ENCODE measurements around the gene ZNF512B.
"Not testable (repeated sequence)": the region's sequence is repeated elsewhere in the genome, so short reads cannot be mapped to it uniquely, and the experiment has no call there.

ZNF512B gene

DNA sequence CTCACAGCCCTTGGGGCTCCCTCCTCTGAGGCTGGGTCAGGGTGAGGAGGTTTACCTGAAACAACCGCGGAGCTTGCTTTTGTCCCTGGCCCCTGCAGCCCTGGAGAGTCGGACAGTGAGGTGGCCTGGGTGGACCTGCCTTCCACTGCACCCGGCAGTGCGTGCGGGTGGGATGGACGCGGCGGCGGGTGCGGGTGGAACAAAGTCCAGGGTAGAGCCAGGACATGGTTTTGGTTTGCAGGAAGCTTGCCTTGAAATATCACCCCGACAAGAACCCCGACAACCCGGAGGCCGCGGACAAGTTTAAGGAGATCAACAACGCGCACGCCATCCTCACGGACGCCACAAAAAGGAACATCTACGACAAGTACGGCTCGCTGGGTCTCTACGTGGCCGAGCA is 40.7 kb downstream of the ZNF512B start:
- DNase-seq: no peak

DNA sequence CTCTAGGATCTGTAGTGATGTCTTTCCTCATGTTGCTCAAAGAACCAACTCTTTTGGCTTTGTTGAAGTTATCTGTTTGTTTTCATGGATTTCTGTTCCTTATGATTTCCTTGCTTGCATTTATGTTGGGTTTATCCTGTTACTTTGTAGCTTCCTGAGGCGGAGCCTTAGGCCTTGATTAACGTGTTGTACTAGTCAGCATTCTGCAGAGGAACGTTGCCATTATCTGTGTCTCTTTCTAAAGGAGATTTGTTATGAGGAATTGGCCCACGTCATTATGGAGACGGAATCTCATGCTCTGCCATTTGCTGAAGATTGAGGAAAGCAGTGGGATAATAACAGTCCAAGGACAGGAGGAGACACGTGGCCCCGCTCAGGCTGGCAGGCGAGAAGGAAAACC is 43.4 kb downstream of the ZNF512B start:
- DNase-seq: no peak

DNA sequence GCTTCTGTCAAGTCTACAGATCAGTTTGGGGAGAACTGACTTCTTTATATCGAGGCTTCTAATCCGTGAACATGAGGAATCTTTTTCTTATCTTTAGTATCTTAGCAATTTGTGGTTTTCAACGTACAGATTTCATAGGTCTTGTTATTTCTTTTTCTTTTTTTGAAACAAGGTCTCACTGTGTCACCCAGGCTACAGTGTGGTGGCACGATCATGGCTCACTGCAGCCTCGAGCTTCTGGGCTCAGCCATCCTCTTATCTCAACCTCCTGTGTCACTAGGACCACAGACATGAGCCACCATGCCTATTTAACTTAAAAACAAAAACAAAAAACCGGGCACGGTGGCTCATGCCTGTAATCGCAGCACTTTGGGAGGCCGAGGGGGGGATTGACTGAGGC is 45.5 kb downstream of the ZNF512B start:
- DNase-seq: no peak

DNA sequence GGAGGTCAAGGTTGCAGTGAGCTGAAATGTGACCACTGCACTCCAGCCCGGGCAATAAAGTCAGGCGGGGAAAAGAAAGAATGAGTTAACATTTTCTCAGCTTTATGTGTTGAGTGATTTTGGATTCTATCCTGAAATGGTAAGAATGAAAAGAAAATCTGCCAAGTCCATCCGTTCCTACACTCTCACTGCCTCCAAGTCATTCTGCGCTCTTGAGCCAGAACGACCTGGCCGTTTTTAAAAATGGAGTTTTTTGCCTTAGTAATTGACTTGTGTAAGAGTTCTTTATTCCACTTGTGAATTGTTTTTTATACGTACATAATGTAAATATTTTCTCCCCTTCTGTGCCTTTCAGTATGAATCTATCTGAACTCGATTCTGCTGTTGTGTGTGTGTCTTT is 46.1 kb downstream of the ZNF512B start:
- no peak for DNase-seq

DNA sequence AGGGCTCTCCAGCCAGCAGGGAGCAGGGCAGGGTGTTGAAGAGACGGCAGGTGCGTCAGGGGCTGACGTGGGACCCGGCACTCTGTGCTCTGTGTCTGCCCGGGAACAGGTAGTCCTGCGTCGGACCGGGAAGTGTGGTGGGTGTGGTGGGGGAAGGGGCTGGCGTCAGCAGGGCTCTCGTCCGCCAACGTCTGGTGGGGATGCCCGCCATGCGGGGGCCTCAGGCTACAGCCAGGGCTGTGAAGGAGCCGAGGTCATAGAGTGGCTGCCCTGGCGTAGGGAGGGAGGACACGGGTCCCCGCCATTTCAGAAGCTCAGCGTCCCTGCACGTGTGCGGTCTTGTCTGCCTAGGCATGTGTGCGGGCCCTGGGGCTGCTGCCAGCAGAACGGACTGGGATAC is 49.5 kb downstream of the ZNF512B start:
- no peak for DNase-seq

DNA sequence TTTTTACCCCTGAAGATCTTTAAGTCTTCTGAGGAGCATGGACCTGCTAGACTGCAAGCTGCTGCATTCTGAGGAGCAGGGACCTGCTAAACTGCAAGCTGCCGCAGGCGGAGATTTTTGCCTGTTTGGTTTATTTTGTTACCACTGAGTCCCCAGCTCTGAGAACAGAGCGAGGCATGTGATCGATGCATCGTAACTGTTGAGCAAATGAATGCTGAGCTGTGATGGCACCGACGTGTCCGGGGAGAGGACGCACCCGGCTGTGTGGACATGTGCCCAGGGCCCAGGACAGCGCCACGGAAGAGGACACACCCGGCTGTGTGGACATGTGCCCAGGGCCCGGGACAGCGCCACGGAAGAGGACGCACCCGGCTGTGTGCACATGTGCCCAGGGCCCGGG is 50.6 kb downstream of the ZNF512B start:
- DNase-seq: no peak

DNA sequence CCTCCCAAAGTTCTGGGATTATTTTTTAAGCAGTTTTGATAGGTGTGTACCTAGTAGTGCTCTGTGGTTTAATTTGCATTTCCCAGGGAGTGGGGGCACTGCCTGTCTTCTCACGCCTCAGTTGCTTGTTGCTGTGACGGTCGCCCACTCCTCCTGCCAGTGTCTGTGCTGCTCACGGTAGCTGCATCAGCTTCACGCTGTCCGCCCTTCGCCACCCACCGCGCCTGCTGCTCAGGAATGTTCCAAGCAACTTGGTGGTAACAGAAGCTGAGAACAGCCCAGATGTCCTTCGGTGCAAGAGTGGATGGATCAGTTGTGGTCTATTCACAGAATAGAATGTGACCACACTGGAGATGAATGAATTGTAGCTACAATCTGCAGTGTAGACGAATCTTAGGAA is 51.9 kb downstream of the ZNF512B start:
- DNase-seq: no peak

DNA sequence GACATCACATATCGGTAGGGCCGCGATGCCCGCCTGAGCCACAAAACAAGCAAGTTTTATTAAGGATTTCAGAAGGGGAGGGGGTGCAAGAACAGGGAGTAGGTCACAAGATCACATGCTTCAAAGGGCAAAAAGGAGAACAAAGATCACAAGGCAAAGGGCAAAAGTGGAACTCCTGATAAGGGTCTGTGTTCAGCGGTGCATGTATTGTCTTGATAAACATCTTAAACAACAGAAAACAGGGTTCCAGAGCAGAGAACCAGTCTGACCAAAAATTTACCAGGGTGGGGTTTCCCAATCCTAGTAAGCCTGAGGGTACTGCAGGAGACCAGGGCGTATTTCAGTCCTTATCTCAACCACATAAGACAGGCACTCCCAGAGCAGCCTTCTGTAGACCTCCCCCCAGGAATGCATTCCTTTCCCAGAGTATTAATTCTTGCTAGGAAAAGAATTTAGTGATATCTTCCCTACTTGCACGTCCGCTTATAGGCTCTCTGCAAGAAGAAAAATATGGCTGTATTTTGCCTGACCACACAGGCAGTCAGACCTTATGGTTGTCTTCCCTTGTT is 53.3 kb downstream of the ZNF512B start:
- DNase-seq: not testable (repeated sequence)

DNA sequence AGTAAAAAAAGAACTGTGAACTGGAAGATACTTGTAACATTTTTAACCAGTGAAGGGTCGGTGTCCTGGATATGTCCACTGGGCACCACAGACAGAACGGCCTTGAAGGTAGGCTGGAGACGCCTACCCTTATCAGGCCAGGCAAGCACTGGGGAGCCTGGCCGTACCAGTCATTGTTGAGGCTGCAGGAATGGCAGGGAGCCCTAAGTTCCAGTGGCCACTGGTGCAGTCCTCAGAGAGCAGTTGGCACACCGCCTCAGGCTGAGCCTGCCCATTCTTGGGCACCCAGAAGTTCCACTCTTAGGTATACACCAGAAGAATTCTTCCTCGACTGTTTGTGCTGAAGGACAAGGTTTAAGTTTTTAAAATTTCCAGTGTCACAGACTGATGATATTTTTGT is 54.3 kb downstream of the ZNF512B start:
- no peak for DNase-seq

DNA sequence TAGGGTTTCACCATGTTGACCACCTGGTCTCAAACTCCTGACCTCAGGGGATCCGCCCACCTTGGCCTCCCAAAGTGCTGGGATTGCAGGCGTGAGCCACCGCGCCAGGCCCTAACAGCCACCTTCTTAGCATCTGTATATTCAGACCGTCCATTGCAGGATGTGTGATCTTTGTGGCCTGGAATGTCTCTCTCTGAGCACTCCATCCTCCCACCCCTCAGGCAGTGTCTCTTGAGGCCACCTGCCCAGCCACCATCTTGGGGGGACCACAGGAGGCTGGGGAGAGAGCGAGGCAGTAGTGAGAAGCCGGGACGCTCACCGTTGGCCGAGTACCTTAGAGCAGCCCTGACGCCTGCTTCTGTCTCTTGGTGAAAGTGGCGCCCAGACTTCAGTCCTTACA is 56.0 kb downstream of the ZNF512B start:
- no peak for DNase-seq

DNA sequence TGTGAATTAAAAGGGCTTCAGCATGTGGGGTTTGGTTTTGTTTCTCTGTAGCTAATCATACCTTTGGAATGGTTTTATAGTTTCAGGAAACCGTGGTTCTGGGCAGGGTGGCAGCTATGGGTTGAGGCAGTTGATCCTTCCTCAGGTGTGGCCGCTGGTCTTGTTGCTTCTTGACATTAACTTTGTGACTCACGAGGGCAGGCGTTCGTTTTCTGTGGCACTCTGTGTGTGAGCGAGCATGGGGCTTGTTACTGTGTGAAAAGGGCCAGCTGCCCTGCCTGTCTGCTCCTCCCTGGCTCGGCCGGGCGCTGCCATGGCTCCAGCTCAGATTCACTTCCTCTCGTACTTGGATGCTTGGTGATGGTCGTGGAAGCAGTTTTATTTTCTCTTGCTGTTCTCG is 58.6 kb downstream of the ZNF512B start:
- no peak for DNase-seq

DNA sequence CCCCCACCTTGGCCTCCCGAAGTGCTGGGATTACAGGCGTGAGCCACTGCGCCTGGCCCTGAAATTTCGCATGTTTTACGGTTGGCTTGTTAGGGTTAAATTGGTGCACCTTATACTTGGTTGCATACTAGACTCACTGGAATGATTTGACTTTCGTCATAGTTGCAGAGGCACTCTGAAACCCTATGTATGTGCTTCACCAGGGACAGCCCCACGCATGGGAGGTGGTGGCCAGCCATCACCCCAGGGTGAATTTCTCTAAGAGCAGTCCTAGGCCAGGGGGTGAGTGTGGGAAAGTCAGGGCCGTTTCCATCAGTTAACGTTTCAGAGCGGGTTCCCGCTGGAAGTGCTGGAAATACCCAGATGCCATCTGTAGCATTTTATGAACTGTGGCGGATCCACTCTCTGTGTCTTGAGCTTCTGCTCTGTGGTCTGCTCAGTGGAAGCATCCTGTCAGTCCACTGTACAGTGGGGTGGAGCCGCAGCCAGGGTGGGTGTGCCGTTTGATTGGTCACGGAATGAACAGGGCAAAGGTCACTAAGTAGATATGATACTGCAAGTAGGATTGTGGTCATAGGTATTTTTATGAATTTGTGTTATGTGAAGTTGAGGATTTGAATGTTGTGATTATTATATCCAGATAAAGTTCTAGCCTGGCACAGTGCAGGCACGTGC is 61.6 kb downstream of the ZNF512B start:
- no peak for DNase-seq

Data from GOT3 (cell line).